Activated CD4-positive, alpha-beta T cell treated with anti-CD3 and anti-CD28 coated beads, Interleukin-2, amount 50 U/mL, for 1 hour (primary cell): ENCODE data around the gene VN1R2.
"Not testable (repeated sequence)": the region's sequence is repeated elsewhere in the genome, so short reads cannot be mapped to it uniquely, and the experiment has no call there.

Experiments
- DNase-seq: peaks from one replicate; pipeline ENCODE4 v3.0.0-alpha.2; 2020

The VN1R2 gene

GRCh38 chr19:53257715-53258342 is at the start of gene VN1R2:
VN1R2 (plus strand) TSS chr19:53258292; CDS start chr19:53258376, 84 bp downstream.
- DNase-seq, result not testable (repeated sequence)

GRCh38 chr19:53211554-53211953 is 46.5 kb upstream of the VN1R2 start:
- DNase-seq, result not testable (repeated sequence)

GRCh38 chr19:53212703-53213320 is 45.3 kb upstream of the VN1R2 start:
- no peak for DNase-seq

- not testable (repeated sequence) for DNase-seq
Measured at GRCh38 chr19:53222716-53223115, 35.4 kb upstream of the VN1R2 start.

- no peak for DNase-seq
Measured at GRCh38 chr19:53224606-53225005, 33.5 kb upstream of the VN1R2 start.

GRCh38 chr19:53237114-53237777 is 20.8 kb upstream of the VN1R2 start:
- DNase-seq, result no peak

GRCh38 chr19:53246498-53246897 is 11.6 kb upstream of the VN1R2 start:
- no peak for DNase-seq

GRCh38 chr19:53254411-53255341 is 3.4 kb upstream of the VN1R2 start, which contains the start of gene ZNF677:
ZNF677 (minus strand) TSS chr19:53254873; CDS start chr19:53251550, 3,323 bp downstream.
- DNase-seq, result peak; percentile 73

GRCh38 chr19:53267623-53268022 is 9.5 kb downstream of the VN1R2 start, which contains the start of gene VN1R4:
VN1R4 (minus strand) TSS chr19:53267723; CDS start chr19:53267665, 58 bp downstream.
- DNase-seq, result not testable (repeated sequence)

- not testable (repeated sequence) for DNase-seq
Measured at GRCh38 chr19:53269861-53270260, 11.8 kb downstream of the VN1R2 start.

- DNase-seq, result no peak
Measured at GRCh38 chr19:53272044-53272443, 14.0 kb downstream of the VN1R2 start.

- no peak for DNase-seq
Measured at GRCh38 chr19:53275480-53275879, 17.4 kb downstream of the VN1R2 start.

GRCh38 chr19:53281947-53282346 is 23.9 kb downstream of the VN1R2 start:
- DNase-seq, result peak; percentile 6

- DNase-seq, result no peak
Measured at GRCh38 chr19:53285087-53285486, 27.0 kb downstream of the VN1R2 start.

- DNase-seq, result no peak
Measured at GRCh38 chr19:53290758-53291549, 32.9 kb downstream of the VN1R2 start.

GRCh38 chr19:53294786-53295441 is 36.8 kb downstream of the VN1R2 start:
- DNase-seq, result no peak

GRCh38 chr19:53301341-53301740 is 43.2 kb downstream of the VN1R2 start:
- DNase-seq, result not testable (repeated sequence)

GRCh38 chr19:53308339-53308811 is 50.3 kb downstream of the VN1R2 start:
- DNase-seq, result no peak
